Hepatic stellate cell (primary cell): ENCODE results near the gene TSPAN31.
A peak's percentile ranks its signal among the peaks of the same experiment; 100 is the strongest.
"Not testable (repeated sequence)": the region's sequence is repeated elsewhere in the genome, so short reads cannot be mapped to it uniquely, and the experiment has no call there.

Source experiments
- DNase-seq: peaks from one replicate; pipeline ENCODE4 v3.0.0; 2011; ENCODE audit warnings: low spot score

The TSPAN31 gene

DNA sequence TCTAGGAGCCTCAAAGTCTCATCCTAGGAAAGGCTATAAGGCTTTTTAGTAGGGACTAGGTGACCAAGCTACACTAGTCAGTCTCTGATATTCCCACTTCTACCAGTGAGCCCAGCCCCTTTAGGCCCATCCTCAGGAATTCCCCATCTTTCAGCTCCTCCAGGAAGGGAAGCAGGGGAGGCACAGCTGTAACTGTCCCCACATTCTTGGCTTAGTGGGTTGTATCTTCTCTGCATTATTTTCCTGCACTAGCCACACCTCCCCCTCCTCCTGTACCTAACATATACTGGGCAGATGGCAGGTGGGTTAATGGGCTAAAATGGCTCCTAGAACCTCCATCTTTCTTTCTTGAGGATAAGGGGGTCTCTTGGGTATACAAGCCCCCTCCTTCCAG is 22.5 kb downstream of the TSPAN31 start:
- DNase-seq: no peak

DNA sequence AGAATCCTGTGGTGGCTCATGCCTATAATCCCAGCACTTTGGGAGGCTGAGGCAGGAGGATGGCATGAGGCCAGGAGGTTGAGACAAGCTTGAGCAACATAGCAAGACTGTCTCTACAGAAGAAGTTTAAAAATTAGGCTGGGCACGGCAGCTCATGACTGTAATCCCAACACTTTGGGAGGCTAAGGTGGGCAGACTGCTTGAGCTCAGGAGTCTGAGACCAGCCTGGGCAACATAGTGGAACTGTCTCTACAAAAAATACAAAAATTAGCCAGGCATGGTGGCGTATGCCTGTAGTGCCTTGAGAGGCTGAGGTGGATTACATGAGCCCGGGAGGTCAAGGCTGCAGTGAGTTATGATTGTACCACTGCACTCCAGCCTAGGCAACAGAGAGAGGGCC is 23.0 kb downstream of the TSPAN31 start:
- no peak for DNase-seq

DNA sequence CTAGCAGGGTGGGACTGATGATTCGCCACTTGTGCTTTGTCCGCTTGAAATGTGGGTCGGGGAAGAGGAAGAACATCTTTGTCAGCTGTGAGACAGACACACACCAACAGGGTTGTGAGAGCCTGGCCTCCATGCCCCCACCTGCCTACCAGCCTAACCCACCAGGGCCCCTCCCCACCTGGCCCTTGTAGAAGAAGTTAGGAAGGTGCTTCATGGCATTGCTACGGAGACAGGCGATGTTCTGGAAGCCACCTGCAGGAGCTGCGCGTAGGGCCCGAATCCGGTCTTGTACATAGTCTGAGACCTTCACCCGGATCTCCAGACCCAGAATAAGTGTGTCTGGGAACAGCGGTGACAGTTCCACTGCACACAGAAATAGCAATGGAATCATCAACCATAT is 24.8 kb downstream of the TSPAN31 start:
- DNase-seq: no peak

DNA sequence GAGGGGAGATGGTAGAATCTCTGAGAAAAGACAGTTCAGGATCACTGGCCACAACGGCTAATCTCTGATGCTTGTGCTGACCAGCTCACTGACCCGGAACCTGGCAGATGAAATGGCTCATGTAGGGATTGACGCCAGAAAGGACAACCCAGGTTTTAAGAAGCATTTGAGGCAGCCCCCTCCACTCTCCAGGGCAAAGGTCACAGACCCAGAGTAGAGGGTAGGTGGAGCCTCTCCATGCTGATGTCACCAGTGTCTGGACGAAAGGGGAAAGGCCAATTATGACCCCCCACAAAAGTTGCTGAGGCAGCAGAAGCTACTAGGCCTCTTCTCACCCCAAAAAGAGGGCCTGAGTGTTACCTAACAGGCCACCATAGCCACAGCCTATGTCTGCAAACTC is 25.9 kb downstream of the TSPAN31 start:
- no peak for DNase-seq

DNA sequence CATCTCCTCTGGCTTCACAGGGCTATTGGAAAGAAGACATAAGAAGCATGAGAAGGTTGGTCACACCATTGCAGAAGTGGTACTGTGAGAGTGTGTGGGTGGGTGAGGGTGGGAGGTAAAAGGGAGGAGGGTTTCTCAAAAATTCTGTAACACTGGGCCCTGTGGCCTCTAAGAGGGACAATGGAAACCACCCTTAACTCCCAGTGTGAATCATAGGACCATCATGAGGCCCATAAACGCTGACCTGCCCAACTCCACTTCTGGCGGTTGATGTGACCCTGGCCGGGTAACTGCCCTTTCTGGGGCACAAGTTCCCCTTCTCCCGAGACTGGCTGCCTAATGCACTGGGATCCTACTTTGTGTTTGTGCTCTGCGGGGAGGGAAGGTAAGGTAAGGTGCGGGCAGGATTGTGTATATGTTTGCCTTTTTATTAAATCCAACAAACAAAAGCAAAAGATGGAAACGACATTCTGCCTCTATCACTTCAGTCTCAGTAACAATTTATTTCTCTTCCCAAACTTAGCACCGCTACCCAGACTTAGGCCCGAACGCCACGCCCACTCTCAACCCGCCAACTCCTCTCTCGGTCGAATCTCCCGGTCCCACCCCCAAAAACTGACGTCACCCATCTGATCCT is 26.5 kb downstream of the TSPAN31 start:
- DNase-seq: peak; percentile 97

DNA sequence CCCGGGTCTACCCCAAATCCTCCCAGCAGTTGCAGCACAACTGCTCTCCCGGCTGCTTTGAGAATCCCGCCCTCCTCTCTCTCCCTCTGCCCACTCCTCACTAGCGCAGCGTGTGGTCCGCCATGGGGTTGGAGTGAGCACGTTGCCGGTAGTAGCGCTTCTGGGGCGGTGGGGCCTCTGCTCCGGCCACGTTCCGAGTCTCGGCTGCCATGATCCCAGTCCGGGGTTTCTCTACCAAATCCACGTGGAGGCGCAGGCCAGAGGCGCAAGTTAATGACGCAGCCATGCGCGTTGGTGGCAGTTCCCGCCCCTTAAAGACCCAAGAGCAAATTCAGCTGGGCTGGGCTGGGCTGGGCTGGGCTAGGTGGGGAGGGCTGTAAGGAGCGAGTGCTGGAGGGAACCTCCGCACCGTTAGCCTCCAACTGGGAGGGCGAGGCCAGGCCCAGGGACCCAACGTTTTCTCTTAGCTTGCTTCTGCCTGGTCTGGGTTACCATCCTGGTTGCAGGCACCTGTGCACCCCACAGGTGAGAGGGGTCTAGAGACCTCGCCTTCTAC is 27.1 kb downstream of the TSPAN31 start, which contains the start of gene METTL1:
TSS of gene METTL1 (minus strand) at position 233 of the 556 bp plus-strand sequence. CDS start at position 211, 22 bp downstream.
- DNase-seq: peak; percentile 97

DNA sequence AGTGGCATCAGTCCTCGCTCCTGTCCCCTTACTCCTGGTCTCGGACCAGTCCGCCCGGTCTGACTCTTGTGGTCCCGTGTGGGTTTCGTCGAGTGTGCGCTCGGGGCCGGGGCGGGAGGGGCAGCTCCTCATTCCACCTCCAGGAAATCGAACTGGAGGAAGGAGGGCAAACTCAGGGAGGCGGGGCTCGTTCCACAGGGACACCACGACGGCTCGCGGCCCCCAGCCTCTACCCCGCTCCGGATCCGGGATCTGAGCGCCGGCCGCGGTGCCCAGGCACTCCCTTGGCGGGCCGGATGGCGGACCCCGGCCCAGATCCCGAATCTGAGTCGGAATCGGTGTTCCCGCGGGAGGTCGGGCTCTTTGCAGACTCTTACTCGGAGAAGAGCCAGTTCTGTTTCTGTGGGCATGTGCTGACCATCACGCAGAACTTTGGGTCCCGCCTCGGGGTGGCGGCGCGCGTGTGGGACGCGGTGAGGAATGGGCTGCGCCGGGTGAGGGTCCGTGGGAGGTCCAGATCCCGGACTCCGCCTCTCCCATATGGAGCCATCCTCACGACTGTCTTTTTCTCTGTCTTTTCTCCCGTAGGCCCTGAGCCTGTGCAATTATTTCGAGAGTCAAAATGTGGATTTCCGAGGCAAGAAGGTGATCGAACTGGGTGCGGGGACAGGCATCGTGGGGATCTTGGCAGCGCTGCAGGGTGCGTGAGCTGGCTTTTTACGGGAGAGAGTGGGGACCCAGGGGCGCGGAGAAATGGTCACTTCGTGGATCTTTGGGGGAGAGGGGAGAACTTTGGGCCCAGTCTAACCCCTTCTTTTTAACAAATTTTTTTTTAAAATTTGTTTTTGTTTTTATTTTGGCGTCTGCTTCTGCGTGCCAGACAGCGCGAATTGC is 27.8 kb downstream of the TSPAN31 start, which contains the start of gene EEF1AKMT3:
TSS of gene EEF1AKMT3 (plus strand) at position 186 of the 894 bp plus-strand sequence. CDS start at position 297, 111 bp downstream.
- DNase-seq: peak; percentile 77

DNA sequence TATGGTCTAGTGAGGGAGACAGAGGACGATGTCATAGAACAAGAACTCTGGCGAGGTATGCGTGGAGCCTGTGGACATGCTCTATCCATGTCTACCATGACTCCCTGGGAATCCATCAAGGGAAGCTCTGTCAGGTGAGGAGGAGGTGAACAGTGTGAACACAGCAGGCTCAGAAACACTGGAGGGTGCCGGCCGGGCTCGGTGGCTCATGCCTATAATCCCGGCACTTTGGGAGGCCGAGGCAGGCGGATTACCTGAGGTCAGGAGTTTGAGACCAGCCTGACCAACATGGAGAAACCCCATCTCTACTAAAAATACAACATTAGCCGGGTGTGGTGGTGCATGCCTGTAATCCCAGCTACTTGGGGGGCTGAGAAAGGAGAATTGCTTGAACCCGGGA is 29.8 kb downstream of the TSPAN31 start:
- DNase-seq: not testable (repeated sequence)

DNA sequence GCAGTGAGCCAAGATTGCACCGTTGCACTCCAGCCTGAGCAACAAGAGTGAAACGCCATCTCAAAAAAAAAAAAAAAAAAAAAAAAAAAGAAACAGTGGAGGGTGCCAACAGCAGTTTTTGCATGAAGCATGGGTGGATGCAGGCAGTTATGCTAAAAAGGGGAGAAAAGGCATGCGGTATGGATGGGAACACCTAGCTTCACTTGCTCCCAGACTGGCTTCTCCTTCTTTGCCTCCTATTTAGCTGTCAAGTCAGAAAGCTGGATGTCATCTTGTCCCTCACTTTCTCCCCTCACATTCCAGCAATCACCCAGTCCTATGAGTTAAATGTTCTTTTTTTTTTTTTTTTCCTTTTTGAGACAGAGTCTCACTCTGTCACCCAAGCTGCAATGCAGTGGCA is 30.2 kb downstream of the TSPAN31 start:
- DNase-seq: no peak

DNA sequence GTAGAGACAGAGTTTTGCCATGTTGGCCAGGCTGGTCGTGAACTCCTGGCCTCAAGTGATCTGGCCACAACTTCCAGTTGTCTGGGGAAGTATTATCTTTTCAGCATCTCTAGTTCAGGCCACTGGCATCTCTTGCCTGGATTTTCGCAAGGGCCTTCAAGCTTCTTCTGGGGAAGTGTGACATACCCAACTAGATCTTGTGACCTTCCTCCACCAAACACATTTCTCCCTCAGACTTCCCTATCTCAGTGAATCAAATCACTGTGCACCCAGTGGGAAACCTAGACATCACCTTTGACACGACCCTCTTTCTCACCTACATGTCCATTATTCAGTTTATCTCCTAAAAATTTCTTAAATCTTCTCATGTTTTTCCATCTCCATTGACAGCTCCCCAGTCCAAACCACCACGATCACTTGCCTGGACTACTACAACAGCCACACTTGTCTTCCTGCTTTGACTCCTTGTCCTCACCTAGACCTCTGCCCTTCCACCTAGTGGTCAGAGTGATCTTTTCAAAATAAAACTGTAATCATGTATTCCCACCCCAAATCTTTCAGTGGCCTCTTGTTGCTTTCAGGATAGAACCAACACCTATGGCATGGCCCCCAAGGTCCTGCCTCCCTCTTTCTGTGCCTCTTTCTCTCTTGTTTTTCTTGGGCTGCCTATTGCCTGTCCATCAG is 30.9 kb downstream of the TSPAN31 start:
- DNase-seq: no peak

DNA sequence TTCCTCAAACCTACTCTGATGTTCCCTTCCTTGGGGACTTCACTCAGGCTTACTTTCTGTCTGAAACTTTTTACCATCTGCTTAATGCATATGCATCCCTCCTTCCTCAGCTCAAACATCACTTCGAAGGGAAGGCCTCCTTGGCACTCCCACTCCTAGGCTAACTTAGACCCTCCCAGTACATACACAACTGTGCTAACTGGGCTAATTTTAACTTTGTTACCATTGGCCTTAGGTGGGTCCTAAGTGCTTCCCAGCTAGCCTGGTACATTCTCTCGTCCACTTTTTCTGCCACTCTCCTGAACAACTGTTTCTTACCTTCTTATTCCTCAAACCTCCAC is 31.4 kb downstream of the TSPAN31 start:
- DNase-seq: no peak

DNA sequence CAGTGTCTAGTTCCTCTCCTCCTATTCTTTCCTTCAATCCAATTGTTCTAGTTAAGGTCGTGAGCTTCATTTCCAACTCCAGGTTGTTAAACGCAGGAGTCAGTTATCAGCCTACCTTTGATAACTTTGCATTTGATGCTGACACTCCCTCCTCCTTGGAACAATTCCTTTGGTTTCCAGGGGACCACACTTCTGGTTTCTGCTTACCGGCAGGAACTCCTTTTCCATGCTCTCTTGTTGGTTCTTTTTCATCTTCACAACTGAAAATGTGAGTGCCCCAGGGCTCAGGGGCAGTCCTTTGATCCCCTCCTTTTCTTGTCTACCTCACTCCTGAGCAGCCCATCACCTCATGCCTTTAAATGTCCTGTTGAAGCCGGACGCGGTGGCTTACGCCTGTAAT is 32.5 kb downstream of the TSPAN31 start:
- no peak for DNase-seq

DNA sequence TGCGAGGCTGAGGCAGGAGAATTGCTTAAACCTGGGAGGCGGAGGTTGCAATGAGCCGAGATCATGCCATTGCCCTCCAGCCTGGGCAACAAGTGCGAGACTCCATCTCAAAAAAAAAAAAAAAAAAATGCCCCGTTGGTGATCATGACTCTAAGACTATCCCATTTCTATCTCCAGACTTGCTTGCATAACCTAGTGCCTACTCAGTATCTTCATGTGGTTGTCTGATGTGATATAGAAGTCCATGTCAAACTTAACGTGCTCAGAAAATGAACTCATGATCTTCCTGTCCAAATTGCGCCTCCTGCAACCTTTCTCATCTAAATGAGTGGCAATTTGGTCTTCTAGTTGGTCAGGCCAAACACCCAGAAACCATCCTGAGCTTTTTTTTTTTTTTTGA is 33.1 kb downstream of the TSPAN31 start:
- DNase-seq: no peak

DNA sequence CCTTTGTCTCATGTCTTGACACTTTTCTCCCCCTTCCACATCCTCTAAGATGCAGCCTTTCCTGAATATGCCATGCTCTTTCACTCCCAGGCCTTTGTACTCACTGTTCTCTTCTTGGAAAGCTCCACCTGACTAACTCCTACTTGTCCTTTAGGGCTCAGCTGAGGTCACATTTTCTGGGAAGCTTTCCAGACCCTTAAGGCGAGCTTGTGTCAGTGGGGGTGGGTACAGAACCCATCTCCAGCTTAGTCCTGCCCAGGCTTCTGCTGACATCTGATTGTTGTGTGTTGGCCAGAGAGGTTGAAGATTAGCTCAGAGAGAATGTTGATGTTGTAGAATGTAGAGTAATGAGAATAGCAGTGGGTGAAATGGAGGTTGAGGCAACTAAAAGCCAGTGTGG is 34.9 kb downstream of the TSPAN31 start:
- no peak for DNase-seq

DNA sequence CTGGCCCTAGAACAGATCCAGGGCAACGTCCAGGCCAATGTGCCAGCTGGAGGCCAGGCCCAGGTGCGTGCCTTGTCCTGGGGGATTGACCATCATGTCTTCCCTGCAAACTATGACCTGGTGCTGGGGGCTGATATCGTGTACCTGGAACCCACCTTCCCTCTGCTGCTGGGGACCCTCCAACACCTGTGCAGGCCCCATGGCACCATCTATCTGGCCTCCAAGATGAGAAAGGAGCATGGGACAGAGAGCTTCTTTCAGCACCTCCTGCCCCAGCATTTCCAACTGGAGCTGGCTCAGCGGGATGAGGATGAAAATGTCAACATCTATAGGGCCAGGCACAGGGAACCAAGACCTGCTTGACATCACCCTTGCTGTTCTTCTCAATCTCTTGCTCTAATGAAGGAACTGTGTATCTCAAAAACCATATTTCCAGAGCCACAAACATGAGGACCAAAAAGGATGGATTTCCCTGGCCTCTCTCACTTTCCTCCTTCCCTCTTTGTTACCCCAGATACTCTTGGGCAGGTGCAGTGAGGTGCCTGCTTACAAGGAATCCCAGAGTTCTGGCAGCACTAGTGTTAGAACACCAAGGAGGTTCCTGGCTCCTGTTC is 35.6 kb downstream of the TSPAN31 start:
- no peak for DNase-seq

DNA sequence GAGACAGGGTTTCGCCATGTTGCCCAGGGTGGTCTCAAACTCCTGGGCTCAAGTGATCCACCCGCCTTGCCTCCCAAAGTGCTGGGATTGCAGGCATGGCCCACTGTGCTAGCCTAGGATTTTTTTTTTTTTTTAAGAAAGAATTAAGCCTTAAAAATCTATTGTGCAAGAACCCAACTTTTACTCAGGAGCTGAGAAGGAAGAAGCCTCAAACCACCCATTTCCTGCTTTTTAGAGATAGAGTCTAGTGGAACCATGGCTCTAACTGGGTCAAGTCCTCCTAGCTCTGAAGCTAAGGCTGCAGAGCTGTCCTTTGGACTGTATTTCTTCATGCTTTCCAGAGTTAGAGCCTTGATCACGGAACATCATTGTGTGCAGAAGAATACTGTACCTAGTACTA is 36.4 kb downstream of the TSPAN31 start:
- no peak for DNase-seq

DNA sequence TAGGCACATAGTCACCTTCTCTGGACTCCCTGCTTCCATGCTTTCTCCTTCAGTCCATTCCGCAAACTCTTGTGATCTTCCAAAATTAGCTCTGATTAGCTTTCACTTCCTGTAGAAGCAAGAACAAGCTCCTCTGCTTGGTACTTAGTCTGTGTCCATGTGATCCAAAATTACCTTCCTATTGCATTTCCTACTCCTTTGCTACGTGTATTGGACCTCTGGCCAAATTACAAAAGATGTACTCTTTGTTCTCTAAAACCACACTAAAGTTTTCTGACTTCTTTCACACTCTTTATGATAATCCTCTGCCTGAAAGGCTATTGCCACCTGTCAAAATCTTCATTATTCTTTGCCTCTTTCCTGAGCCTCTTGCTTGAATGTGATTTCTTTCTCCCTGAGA is 37.0 kb downstream of the TSPAN31 start:
- DNase-seq: no peak

DNA sequence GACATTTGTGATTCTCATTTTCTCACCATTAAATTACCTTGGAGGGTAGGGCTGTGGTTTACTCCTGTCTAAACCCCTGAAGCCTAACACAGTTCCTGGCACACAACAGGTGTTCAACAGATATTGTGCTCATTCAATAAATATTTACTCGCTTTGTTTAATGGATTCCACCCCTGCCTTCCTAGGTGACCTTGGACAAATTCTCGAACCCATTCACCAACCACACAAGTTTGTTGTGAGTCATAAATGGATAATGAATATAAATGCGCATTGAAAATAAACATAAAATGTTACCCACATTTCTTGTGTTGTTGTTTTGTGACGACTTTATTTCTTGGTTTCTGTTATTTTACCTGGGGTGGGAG is 37.4 kb downstream of the TSPAN31 start:
- DNase-seq: no peak

DNA sequence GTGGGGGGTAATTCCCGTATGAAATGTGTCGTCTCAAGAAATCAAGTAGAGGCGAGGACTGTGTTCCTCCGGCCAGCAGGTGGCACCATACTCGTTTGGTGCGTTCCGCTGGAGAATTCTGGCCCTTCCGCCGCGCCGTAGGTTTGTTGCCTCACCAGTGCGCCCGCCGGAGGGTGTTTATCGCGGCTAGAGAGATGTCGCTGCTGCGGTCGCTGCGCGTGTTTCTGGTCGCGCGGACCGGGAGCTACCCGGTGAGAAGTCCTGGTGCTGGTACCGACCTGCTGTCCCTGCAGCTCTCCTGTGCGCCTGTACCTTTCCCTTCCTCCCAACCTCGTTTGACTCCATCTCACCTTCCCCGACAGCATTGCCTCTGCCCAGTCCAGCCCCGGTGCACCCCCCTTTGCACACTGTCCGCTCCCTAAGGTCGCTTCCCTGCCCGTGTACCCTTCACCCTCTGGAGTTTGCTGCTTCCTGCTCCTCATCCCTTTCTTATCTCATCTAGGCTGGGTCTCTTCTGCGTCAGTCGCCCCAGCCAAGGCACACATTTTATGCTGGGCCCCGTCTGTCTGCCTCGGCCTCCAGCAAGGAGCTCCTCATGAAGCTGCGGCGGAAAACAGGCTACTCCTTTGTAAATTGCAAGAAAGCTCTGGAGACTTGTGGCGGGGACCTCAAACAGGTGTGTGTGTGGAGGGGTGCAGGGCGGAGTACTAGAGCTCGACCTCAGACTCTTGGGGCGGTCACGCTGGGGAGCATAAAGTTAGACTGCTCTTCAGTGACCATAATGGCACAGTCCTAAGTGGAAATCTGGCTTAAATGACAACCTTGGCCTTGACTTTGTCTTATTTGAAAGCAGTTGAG is 38.0 kb downstream of the TSPAN31 start, which contains the start of gene TSFM:
TSS of gene TSFM (plus strand) at position 180 of the 858 bp plus-strand sequence. CDS start at position 195, 15 bp downstream.
- peak; percentile 80 for DNase-seq

DNA sequence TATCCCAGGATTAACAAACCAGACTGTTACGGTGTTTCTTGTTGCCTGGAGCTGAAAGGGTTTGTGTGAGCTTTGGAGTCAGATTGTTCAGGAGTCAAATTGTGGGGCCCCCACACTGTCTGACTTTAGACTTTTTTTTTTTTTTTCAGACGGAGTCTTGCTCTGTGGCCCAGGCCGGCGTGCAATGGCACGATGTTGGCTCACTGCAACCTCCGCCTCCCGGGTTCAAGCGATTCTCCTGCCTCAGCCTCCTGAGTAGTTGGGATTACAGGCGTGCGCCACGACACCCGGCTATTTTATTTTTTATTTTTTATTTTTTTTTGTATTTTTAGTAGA is 38.6 kb downstream of the TSPAN31 start:
- DNase-seq: no peak

DNA sequence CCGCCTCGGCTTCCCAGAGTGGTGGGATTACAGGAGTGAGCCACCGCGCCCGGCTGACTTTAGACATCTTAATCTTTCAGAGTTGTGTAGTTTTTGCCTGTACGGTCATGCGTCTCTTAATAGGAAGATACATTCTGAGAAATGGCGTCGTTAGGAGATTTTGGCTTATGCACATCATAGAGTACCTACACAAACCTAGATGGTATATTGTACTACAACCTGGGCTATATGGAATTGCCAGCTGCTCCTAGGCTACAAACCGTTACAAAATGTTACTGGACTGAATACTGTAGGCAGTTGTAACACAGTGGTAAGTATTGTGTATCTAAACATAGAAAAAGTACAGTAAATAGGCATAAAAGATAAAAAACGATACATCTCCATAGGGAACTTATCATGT is 39.0 kb downstream of the TSPAN31 start:
- DNase-seq: no peak
